Caki2 (cell line): Measurements from ENCODE around the gene CHL1. TPM values are rescaled to one million over a fixed set of nuclear protein-coding genes. Genes with fewer than 3 reads are reported as not detected.

ENCODE experiments used
- DNase-seq: peaks from one replicate; pipeline ENCODE4 v3.0.0-alpha.2; 2015; ENCODE audit warnings: low read depth
- in situ Hi-C: cut with HindIII; loops from 2 replicates; pipeline ENCODE4 v1.10.0; 2016; ENCODE audit warnings: low sequenced_read_pairs, low pct_unique_long_range_greater_than_20kb, mixed read lengths
- total RNA-seq: library from RNA; depleted of rRNA; stranded (reverse); fragments of >200 nt; shearing (Covaris generic); gene quantifications from 2 replicates; pipeline ENCODE4 v1.2.3, GENCODE V29; 2014; ENCODE audit warnings: low replicate concordance

CHL1 gene
- total RNA-seq, 1 experiment from 2014 or later: 7.3 TPM

DNA sequence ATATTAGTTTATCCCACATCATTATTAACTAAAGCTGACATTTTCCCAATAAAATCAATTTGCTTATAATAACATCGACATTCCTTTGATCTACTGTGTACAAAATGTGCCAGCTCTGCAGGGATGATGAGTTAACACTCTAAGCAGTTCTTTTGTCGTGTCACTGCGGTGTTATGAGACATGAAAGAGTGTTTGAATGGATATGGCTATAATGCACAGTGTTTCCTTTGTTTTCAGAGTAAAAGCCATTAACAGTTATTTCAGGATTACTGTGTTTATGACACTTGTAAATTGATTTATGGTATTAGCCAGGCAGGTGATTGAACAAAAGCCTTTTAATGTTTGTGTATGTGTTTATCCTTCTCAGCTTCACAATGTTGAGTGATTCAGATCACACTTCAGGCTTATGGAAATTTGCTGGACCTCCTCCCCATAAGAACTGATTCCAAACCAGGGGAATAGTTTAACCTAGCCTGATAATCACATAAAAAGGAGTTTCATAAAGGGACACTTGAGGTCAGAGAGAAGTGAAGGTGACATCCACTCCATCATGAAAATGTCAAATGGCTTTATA lies 115.7 kb downstream of the CHL1 start:
- DNase-seq: no peak
- in situ Hi-C loops: no loop called here

DNA sequence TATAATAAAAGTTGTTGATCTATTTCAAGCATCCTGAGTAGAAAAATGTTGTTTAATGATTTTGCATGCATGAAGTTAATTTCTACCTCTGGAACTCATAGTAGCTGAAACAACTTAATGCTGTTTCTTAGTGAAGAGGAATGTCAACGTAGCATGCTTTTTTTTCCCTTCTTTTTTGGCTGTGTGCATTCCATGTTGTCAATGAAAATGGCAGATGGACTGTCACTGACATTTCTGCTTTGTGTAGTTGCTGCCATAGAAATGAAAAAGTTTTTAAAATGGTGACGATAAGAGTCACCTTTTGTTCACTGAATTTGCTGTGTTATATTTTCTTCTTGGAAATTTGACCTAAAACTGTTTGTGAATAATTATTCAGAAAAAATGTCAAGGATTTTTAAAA lies 116.3 kb downstream of the CHL1 start:
- DNase-seq: no peak
- in situ Hi-C loops: no loop called here

DNA sequence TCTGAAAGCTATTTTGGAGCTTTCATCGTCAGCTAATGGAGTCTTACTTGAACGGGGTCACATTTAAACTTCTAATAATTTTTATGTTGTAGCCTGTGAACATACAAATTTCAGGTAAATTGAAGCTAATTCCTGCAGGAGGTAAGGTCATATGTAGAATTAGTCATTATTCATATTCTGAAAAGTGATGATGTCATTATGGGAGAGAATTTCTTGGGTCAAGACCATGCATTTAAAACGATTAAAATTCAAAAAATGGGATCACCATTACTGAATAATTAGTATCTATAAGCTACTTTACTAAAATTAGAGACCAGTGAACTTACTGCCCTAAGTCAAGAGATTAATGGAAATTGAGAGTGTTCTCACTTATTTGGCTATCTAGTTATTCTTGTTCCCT lies 120.4 kb downstream of the CHL1 start:
- no peak for DNase-seq
- in situ Hi-C loops: no loop called here

DNA sequence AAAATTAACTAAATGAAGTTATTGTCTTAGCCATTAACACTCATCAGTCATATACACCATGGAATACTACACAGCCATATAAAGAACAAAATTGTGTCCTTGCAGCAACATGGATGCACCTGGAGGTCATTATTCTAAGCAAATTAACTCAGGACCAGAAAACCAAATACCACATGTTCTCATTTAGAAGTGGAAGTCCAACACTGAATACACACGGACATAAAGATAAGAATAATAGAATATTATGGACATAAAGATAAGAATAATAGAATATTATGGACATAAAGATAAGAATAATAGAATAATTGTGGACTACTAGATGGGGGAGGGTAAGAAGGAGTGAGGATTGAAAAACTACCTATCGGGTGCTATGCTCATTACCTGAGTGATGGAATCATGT lies 122.3 kb downstream of the CHL1 start:
- in situ Hi-C loops: no loop called here
- DNase-seq: no peak

DNA sequence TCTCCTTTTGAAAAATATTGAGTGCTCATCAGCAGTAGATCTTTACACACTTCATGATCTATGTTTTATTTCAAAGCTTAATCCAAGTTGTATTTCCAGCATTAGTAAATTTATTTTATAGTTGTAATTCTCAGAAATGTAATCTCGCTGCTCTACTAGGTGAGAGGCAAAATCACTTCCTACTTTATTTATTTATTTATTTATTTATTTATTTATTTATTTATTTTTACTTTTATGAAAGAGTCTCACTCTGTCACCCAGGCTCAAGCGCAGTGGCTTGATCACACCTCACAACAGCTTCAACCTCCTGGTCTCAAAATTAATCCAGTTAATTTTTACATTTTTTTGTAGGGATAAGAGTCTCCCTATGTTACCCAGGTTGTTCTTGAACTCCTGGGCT lies 127.9 kb downstream of the CHL1 start:
- in situ Hi-C loops: no loop called here
- DNase-seq: no peak

DNA sequence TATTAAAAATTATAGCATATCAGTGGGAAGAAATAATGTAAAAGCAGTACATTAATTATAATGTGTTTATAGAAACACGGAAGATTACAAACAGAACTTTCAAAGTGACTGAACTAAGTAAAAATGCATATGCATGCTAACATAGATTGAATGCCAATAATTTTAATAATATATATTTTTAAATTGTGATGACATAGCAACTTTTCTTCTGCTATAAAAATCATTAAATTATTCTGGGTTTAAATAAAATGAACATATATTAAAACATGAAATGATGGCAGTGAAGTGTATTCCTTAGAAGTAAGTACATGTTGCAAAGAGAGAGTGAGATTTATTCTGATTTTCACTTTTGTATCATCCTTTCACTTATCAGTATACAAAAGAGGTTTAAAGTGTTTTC lies 128.9 kb downstream of the CHL1 start:
- in situ Hi-C loops: no loop called here
- no peak for DNase-seq

DNA sequence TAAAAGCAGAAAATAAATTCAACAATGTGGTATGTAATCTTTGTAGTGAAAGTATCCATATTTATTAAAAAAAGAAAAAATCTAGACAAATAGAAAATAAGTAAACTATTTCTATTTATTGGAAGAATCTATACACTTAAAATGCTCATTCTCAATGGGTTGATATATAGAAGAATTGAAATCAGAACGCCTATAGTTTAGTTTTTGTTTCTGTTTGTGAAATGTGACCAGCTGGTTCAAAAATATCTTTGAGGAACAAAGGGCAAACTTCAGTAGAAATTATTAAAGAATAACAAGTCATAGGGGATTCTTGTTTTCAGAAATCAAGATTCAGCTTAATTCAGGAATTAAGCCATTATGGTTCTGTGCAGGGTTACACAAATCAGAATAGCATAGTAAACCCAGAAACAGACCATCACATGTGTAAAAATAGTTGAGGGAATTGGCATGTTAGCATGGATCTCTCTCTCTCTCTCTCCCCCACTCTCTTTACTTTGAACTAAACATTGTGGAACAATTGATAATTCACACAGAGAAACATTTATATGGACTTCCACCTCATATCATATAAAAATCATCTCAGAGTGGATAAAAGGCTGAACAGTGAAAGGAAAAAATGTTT lies 134.0 kb downstream of the CHL1 start:
- in situ Hi-C loops: no loop called here
- no peak for DNase-seq

DNA sequence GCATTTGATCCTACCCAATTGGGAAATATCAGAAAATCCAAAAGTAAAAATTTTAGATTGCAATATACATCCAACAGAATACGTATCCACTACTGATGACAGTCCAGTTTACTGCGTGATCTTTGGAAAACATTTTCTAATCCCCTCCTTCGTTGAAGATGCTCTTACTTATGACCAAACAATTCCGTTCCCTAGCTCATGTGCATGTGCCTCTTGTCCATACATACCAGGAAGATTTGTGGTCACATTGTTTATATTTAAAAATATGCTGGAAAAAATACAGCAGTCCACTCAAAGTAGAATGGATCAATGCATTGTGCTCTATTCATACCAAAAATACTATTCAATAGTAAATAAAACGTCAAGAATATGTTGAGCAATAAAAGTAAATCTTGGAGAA lies 135.3 kb downstream of the CHL1 start:
- no peak for DNase-seq
- in situ Hi-C loops: no loop called here

DNA sequence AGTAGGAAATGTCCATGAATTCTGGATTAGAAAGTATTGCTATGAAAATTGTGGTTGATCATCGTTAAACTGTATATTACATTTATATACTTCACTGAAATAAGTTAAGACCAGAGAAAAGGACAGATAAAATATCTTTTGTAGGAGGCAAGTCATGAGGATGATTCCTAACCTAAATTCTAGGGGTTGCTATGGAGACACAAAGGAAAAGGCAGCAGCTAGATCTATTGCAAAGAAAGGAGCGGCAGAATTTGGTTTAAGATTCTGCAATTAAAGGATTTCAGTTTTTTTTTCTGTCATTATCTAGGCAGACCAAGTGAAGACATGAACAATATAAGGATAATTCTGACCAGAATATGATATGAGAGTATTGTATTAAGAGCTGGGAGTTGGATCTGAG lies 136.1 kb downstream of the CHL1 start:
- no peak for DNase-seq
- in situ Hi-C loops: no loop called here

DNA sequence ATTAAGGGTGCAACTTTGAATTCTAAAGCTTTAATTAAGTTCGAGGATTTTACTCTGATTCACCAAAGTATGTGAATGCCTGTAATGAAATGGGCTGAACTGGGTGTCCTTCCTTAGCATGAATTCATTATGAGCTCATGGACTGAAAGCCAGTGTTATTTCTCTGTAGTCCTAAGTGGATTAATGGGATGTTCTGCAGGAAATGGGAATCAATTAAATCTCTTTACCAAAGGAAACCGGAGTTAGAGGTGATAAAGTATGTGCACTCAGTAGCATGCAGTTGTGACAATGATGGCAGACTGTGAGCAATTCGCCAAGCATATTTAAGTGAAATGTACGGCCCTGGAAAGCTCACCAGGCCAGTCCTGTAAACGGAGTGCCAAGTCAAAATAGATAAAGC lies 138.7 kb downstream of the CHL1 start:
- no peak for DNase-seq
- in situ Hi-C loops: no loop called here

DNA sequence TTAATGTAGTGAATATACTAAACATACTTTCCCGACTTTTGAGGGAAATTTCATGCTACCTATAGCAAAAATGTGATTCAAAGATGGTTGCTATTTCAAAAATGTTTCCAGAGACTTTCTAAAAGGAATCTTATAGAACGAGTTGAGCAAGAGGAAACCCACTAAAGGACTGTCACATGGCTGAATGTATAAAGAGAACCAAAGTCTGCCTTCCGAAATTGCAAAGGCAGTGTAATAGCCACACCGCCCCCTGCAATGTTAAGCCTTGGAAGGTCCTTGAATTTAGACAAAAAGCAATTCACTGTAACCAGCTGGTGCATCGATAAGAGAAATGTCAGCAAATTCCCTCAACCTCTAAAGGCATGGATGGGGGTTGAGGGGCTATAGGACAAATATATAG lies 142.8 kb downstream of the CHL1 start:
- in situ Hi-C loops: no loop called here
- no peak for DNase-seq

DNA sequence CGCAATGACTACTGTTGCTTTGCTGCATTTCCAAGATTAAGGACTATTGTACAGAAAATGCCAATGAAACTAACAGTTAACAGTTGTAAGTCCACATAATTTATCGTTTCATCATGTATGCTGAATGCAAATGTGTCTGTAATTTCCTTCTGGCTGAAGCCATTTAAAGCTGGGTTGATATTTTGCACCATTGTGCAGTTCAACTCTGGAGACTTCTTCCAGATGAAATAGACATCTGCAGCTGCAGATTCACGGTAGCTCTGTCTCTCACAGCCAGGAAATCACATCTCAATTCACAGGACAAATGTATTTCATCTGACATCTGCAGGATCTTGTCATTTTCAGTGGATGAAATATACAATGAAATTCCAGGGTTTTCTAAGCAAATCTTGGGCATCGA lies 145.4 kb downstream of the CHL1 start:
- no peak for DNase-seq
- in situ Hi-C loops: no loop called here

DNA sequence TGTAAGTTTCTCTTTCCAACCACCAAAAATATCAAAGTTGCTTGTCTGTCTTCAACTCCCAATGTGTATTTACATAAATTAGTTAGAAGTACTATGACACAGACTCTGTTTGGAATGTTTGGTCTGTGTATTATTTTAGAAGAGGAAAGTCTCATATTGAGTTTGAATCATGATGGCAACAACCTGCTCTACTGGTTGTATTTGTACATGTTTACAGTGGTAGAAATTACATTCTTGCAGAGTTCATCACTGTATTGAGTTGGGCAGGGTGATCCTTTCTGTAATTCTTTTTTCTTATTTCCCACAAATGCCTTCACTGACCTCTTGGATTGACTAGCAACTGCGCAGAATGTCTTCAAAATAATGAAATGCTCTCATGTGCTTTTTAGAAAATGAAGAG lies 149.6 kb downstream of the CHL1 start:
- DNase-seq: no peak
- in situ Hi-C loops: no loop called here

DNA sequence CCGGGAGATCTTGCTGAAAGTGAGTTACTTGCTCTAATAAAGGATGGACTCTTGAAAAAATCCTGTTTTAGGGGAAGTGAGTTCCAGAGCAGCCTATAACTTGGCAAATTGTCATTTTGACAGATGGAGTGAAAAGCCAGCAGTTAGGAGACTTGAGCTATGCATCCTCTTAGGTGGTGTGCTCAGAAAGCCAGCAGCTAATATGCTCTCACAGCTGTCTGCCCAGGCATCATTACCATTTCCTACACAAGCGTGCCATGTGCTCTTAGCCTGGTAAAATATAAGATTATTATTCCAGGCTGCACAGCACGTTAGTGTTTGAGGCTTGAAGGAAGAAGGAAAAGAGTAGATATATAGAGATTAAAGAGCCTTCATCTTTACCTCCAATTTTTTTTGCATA lies 151.0 kb downstream of the CHL1 start:
- in situ Hi-C loops: no loop called here

DNA sequence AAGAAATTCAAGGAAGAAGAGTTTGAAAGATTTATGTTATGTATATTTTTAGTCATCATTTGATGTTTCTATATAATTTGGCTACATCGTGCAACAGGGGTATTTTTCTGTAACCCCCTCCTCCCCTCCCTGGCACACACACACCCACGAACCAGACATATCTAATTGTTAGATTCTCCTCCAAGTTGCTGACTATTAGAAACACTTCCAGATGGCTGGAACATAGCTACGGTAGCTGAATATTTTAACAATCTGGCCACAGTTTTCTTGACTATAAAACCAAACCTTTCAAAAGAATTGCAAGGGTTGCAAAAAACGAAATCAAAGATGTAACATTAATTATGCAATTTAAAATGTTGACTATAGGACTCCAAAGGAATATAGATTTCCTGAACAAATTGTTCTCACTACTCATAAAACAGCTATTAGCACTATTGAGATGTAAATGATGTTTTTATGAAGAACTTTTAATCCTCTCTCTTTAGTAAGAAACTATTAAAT lies 154.4 kb downstream of the CHL1 start:
- no peak for DNase-seq
- in situ Hi-C loops: no loop called here

More for the DNA sequence above, 151.0 kb downstream of the CHL1 start:
- DNase-seq: no peak

DNA sequence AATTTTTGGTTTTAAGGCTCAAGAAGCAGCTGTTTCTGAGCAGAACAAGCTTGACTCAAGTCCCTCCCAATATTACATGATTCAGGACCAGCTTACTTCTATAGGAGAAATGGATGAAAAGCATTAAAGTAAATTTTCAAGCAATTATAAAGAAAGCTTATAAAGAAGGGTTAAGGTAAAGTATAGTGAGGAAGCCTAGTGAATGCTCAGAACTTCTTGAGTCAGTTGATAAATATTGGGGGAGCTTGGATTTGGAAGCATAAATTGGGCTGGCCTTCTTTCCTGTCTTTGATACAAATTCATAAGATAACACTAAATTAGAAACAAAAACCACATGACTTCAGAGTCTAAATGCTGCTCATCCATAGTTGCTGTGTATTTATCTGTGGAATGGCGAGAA lies 156.0 kb downstream of the CHL1 start:
- in situ Hi-C loops: no loop called here
- no peak for DNase-seq

DNA sequence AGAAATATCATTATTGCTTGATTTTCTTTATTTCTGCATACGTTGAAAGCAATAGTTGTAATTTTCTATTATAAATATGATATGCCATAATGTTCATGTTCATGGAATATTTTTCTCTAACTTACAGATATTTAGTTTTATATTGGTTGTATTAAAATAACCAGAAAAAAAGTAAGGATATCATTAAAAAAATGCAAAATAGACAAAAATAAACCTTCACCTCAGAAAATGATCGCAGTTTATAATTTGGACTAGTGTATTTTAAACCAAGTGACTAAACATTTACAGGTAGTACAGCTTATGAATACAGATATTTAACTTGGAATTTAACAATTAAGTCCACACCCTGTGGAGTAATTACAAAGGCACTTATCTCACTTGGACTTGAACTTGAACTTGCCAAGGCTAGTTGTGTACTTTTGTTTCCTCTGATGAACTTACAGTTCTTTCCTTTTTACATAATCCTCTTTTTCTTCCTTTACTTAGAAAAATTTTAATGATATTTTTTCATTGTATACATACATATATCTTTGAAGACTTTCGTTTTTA lies 156.7 kb downstream of the CHL1 start:
- in situ Hi-C loops: no loop called here
- DNase-seq: no peak

DNA sequence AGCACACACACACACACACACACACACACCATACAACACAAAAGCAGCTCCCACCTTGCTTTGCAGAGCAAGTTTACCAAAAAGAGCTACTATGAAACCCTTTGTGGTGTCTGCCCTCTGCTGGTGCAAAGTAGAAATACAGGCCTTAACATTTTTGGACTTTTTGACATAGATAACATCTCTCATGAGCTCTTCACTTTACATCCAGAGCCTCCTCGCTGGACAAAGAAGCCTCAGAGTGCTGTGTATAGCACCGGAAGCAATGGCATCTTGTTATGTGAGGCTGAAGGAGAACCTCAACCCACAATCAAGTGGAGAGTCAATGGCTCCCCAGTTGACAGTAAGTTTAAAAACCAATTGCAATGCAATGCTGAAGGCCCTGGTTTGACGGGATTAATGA lies 157.9 kb downstream of the CHL1 start:
- in situ Hi-C loops: no loop called here
- DNase-seq: peak; percentile 50

DNA sequence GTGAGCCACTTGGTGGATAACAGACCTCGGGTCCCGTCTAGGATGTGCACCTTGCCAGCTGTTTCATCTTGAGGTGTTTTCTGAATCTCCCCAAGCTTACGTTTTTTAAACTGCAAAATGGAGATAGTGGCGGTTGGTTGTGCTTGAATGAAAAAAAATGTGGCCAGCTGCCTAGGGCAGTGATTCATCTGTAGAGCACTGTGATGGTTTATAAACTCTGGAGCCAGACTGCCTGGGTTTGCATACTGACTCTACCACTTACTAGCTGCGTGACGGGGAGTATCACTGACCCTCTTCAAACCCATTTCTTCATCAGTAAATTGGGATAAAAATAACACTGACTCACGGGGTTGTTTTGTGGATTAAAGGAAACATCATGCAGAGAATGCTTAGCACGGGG lies 159.1 kb downstream of the CHL1 start:
- DNase-seq: peak; percentile 69
- in situ Hi-C loops: no loop called here

DNA sequence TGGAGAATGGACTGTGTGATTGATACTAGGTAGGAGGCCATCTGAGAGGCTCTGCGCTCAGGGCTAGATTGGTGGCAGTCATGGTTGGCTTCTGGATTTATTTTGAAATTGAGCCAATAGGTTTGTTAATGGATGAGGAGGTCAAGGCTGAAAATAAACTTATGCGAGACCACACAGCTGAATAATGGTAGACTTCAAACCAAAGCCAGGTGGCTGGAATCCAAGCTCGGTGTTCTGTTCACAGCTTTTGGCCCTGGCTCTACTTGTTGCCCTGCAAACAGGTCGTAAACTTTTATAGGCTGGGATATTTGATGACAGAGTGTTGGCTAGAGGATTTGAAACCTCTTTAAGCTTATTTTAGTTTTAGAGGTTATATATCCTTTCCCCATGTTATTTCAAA lies 160.4 kb downstream of the CHL1 start:
- DNase-seq: peak; percentile 82
- in situ Hi-C loops: no loop called here
